GM12892 (cell line): ENCODE results near the gene FBLN2.

Experiments
- DNase-seq: peaks from one replicate; pipeline ENCODE4 v3.0.0; 2011; ENCODE audit not compliant: insufficient read length
- FAIRE-seq: peaks from 2 replicates; lab custom pipeline; 2011; peaks lifted over from hg19 to GRCh38; lab: Jason Lieb, UNC
- POLR2A ChIP-seq: IDR thresholded peaks from 2 replicates; pipeline ENCODE4 v1.6.1; 2011; ENCODE audit warnings: low read depth, low read length, control low read depth
- POLR2AphosphoS5 ChIP-seq: IDR thresholded peaks from 2 replicates; pipeline ENCODE4 v1.6.1; 2011; ENCODE audit warnings: low read depth, low read length, control low read depth
- TAF1 ChIP-seq: IDR thresholded peaks from 2 replicates; pipeline ENCODE4 v1.6.1; 2011; ENCODE audit warnings: low read depth, mild to moderate bottlenecking, control low read depth, low read length, borderline replicate concordance

Gene FBLN2

DNA sequence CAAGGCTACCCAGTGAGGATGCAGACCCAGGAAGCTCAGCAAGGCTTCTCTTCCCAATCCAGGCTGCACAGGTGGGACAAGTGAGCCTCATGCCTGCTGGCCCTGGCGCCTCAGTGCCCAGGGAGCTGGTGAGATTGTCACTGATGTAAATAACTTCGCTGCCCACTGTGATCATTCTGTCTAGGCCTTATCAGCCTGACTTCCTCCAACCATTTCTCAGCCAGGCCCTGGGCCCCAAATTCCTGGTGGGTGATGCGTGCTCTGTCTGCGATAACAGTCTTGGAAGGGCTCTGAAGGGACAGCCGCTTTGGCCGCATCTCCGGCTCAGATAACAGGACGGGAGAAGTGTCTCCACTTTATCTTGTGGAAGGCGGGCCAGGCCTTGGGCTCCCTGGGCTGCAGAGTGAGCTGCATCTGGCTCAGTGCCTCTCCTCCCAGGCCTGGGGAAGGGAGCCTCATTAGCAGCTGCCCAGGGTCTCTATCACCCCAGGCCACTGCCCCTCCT is 2.2 kb upstream of the FBLN2 start:
- TF ChIP-seq POLR2A (no peak), POLR2AphosphoS5 (no peak), TAF1 (no peak)
- DNase-seq (no peak), FAIRE-seq (no peak)

DNA sequence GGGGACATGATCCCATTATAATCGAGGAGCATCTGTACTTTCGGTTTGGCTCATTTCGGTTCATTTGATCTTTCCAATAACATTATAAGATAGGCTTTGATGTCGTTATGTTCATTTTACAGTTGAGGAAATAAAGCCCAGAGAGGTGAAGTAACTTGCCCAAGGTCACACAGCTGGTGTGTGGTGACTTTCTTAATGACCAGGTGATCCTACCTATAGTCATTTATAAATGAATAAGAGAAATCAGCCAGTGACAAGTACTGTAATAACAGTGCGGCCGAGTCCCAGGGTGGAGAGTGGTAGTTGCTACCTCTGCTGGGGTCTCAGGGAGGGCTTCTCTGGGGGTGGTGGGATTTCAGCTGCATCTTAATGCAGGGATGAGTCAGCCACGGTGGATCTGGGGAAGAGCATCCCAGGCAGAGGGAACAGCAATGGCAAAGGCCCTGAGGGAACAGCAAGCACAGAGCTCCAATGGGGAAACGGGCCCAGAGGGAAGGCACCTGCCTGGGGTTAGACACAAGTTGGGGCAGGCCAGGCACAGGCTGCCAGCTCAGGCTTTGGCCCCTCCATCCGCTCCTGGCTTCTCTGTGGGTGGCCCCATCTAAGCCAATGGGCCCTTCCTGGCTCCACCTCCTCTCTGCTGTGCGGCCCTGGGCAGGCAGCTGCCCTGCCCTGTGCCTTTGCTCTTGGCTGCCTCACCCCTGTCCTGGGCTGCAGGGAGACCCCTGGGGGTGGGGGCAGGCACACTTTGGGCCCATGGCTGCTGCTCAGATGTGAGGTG is 1.1 kb upstream of the FBLN2 start:
- DNase-seq: no peak
- FAIRE-seq: no peak
- TF ChIP-seq POLR2AphosphoS5 (no peak), TAF1 (no peak), POLR2A (no peak)

DNA sequence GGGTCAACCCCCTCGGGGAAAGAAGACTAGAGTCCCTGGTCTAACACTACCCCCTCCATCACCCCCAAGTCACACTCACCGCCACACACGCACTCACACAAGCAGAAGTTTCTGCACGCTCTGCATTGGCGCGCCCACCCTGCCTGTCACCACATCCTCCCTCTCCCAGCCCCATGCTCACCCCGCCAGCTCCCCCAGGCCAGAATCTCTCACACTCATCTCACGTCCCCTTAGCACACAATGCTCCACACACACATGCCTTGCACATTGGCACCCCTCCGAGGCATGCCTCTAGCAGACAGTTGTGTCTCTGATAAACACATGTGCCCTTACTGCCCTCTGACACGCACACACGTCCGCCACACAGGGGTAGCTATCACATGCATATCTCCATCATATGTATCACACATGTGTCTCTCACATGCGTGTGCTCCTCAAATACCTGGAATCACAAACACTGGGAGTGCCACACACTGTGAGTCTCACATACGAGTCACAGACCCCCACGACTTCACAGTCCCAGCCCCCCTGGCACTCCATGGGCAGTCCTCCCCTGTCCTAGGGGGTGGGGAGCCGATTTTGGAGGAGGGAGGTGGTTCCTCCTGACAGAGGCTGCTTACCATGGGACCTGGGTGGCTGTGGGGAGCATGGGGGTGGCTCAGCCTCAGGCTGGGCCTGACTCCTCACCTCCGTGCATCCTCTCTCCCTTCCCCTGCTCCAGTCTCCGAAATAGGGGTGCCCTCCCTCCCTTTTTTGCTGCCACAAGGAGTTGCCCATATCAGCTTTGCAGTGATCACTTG is 898 bp downstream of the FBLN2 start:
- no peak for FAIRE-seq
- DNase-seq: no peak
- TF ChIP-seq TAF1: no peak
- no peak for TF ChIP-seq POLR2AphosphoS5
- no peak for TF ChIP-seq POLR2A

DNA sequence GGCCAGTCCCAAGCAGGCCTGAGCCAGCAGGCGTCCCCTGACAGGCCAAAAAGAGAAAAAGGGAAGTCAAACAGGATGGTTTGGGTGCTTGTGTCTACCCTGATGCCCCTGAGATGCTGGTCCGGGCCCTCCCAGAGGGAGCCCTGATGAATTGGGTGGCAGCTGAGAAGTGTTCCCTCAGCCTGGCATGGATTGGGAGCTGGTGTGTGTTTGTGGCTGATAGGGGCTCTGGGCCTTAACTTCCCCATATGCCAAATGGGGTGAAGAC is 1.4 kb downstream of the FBLN2 start:
- FAIRE-seq: no peak
- no peak for TF ChIP-seq TAF1
- no peak for TF ChIP-seq POLR2A
- no peak for TF ChIP-seq POLR2AphosphoS5
- DNase-seq: no peak

DNA sequence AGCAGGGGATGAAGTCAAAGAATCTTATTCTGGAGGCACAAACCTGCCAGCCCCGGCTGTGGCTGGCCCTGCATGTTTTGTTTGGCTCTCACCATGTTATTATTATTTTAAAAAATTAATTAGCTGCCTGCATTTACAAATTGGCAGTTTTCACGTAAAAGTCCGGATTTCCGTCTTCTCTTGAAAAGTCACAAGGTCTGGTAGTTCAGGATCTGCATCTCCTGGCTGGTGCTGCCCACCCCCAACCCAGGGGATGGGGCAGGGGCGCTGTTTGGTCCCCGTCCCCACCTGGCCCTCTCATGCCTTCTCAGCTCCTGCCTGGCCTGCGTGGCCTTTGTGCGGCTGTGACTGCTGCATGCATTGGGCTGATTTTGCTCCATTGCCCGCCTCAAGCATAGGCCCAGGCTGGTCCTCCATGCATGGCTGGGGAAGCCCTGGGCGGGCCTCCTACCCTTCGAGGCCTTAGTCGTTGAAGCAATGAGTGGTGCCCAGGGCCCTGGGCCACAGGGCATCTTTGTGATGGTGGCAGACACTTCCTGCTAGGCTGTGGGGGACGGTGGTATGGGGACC is 2.0 kb downstream of the FBLN2 start:
- DNase-seq (no peak), FAIRE-seq (no peak)
- TF ChIP-seq POLR2A: no peak
- no peak for TF ChIP-seq POLR2AphosphoS5
- no peak for TF ChIP-seq TAF1

DNA sequence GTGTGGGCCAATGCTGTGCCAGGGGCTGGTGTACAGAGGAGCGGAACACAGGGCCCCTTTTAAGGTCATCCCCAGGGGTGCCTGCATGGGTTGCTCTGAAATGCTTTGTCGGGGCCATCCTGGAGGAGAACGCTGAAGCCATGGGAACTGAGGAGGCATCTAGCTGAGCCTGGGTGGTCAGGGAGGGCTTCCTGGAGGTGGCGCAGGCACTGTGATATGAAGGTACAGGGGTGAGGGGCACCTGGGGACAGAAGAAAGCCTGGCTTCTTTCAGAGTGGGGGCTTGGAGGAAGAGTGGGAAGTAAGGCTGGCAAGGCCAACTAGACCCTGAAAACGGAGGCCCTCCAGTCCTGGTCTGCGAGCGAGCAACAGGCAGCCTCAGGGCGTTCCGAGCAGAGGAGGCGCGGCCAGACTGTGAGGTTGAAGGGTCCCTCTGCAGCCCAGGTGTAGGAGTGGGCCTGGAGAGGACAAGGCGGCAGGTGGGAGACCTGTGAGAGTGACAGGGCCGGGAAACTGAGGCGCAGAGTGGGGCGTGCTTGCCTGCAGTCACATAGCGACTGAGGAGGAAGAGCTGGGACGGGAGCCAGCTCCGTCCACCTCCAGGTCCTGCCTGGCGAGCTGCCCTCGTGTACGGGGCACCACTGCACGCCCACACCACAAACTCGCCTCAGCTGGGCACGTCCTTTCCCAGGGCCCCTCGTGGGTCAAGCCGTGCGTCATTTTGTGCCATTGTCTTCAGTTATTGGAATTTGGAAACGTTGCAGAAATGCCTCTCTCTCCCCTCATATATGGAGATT is 4.1 kb downstream of the FBLN2 start:
- no peak for TF ChIP-seq TAF1
- TF ChIP-seq POLR2A: no peak
- TF ChIP-seq POLR2AphosphoS5: no peak
- FAIRE-seq (no peak), DNase-seq (no peak)

DNA sequence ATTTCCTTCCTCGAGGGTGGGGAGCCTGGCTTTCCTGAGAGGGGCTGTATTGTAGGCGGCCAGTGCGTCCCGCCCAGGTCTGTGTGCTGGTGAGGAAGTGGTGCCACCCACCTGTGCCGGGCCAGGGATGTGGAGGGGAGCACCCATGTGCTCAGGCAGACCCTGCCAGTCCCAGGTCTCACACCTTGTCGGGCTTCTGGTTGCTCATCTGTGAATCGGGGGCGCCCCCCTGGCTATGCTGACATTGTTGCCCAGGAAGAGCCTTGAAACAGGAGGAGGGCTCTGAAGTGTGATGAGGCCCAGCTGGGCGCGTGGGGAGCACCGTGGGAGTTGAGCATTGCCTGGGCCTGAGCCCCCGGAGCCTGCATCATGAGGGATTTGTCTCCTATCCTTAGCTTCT is 4.8 kb downstream of the FBLN2 start:
- TF ChIP-seq POLR2A (no peak), POLR2AphosphoS5 (no peak), TAF1 (no peak)
- FAIRE-seq (no peak), DNase-seq (no peak)

DNA sequence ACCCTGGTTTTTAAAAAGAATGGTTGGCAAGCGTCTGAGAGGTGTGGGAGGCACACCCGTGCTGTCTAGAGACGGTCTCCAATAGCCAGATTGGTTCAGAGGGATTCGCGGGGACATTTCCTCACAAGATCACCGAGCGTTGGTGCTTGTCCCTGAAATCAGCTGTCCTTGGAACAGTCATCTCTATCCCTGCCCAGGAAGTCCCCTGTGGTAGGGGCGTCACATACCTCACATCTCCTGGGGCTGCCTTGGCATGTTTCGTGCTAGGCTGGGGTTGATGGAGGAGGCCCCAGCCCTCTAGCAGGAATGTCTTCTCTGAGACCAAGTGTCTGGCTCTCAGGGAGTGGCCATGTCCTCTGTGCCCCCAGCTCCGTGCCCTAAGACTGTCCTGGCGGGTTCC is 6.8 kb downstream of the FBLN2 start:
- FAIRE-seq: no peak
- TF ChIP-seq TAF1 (no peak), POLR2AphosphoS5 (no peak), POLR2A (no peak)

DNA sequence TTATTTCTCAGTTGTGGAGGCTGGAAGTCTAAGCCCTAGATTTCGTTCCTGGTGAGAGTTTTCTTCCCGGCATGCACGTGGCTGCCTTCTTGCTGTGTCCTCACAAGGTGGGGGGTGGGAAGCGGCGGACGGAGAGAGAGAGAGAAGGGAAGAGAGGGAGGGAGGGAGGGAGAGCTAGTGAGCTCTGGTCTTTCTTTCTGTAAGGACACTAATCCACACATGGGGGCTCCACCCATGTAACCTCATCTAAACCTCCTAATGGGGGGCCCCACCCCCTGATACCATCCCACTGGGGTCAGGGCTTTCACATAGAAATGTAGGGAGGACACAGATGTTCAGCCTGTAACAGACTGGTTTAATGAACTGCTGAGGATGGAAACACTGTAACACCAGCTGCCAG is 7.3 kb downstream of the FBLN2 start:
- no peak for FAIRE-seq
- DNase-seq: no peak
- TF ChIP-seq POLR2AphosphoS5 (no peak), POLR2A (no peak), TAF1 (no peak)

More for the DNA sequence above, 6.8 kb downstream of the FBLN2 start:
- DNase-seq: no peak

DNA sequence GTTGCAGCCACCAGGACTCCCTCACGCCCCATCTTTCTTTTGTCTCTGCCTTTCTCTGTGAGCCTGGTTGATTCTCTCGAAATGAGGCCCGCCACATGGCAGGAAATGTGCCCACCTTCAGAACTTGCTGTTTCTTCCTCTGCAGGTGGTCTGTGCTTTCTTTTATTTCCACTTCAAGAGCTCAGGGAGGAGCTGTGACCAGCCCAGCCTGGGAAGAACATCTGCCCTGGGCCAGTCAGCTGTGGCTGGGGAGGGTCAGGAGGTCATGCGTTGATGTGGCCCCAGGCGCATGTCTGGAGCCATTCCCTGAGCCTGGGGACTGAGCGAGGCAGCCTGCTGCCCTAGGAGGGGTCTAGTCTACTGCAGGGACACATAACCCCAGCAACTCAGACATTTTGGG is 8.0 kb downstream of the FBLN2 start:
- DNase-seq (no peak), FAIRE-seq (no peak)
- no peak for TF ChIP-seq POLR2A
- TF ChIP-seq POLR2AphosphoS5: no peak
- TF ChIP-seq TAF1: no peak

DNA sequence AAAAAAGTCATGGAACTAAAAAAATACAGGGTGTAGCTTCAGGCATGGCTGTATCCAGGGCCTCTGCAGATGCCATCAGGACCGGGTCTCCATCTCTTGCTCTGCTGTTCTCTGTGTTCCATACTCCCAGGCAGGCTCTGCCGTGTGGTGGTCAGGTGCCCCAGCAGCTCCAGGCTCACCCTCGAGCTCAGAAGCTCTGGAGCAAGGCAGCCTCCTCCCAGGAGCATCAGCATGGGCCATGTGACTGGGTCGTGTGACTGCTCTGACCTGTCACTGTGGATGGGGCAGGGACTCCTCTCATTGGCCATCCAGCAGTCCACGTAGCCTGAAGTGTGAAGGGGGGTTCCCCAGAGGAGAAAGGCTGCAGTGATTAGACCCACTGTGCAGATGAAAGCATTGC is 8.5 kb downstream of the FBLN2 start:
- FAIRE-seq: no peak
- no peak for DNase-seq
- TF ChIP-seq POLR2AphosphoS5: no peak
- TF ChIP-seq TAF1: no peak
- TF ChIP-seq POLR2A: no peak
